ENCODE results near the gene GLT1D1.

The GLT1D1 gene

GRCh38 chr12:128916425-128916824, 63.1 kb downstream of the GLT1D1 start:
- DNase-seq, result no peak

DNA sequence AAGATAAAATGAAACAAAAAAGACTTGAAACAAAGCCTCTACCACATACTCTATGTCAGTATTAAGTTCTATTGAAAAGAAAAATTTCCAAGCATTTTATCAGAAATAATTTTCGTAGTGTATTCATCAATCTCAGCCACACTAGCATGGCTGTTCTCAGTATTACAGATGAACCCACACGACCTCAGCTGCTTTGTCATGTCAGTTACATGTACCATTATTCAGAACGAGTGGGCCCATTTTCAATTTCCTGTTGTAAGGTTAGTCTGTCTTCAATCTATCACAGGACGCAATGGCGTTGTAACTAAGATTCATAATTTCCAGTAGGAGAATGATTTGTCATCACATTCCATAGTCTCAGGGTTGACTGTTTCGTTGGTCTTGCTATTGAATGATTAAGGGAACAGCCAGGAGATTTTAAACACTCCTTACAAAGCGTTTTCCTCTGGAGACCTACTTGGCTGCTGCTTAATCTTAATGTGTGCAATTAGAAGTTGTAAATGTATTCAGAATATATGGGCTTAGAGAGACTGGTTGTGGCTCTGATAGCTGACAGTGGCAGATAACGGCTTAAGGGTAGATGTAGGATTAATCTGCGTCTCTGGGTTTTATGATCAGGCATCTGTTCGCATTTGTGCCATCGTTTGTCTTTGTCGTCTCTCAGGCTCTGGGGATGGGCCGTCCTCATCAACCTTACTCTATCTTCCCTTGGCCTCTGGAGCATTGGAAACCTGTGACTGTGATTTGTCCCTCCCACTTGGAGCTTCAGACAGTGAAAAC, 65.4 kb downstream of the GLT1D1 start:
- no peak for DNase-seq

GRCh38 chr12:128920468-128920867, 67.2 kb downstream of the GLT1D1 start:
- DNase-seq, result no peak

GRCh38 chr12:128928361-128928760, 75.1 kb downstream of the GLT1D1 start:
- DNase-seq, result no peak

DNA sequence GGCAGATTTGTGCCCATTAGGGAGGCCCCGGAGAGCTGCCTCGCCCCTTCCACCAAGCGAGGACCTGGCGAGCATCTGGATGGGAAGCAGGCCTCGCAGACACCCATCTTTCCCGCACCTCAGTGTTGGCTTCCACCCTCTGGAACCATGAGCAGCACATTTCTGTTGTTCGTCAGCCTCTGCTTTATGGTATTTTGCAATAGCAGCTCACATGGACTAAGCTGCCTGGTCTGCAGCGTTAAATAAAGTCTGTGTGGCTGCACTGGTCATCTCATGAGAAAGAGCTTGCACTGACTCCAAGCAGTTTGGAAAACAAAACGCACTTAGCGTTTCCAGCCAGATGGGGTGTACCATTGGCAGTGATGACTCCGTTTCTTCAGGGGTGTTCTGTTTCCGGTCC, 75.8 kb downstream of the GLT1D1 start:
- no peak for DNase-seq

- no peak for DNase-seq
Measured at GRCh38 chr12:128930606-128931005, 77.3 kb downstream of the GLT1D1 start.

GRCh38 chr12:128932521-128932920, 79.2 kb downstream of the GLT1D1 start:
- DNase-seq, result no peak

GRCh38 chr12:128933039-128933438, 79.8 kb downstream of the GLT1D1 start:
- no peak for DNase-seq

DNA sequence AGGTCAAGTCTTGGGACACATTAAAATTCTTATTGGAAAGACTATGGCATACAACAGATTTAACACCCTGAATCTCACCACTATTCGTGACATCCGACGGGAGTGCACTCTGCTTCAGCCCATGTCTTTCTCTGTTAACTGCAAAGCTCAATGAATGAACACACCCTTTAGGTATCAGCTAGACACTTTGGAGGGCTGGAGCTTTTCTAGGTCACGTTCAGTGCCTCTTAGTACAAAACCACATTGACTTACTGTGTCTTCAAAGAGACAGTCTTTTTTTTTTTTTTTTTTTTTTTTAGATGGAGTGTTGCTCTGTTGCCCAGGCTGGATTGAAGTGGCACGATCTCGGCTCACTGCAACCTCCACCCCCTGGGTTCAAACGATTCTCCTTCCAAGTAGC, 80.6 kb downstream of the GLT1D1 start:
- no peak for DNase-seq

- DNase-seq, result no peak
Measured at GRCh38 chr12:128938886-128939285, 85.6 kb downstream of the GLT1D1 start.

- no peak for DNase-seq
Measured at GRCh38 chr12:128940090-128940888, 87.0 kb downstream of the GLT1D1 start.

GRCh38 chr12:128940974-128941373, 87.7 kb downstream of the GLT1D1 start:
- DNase-seq, result no peak

DNA sequence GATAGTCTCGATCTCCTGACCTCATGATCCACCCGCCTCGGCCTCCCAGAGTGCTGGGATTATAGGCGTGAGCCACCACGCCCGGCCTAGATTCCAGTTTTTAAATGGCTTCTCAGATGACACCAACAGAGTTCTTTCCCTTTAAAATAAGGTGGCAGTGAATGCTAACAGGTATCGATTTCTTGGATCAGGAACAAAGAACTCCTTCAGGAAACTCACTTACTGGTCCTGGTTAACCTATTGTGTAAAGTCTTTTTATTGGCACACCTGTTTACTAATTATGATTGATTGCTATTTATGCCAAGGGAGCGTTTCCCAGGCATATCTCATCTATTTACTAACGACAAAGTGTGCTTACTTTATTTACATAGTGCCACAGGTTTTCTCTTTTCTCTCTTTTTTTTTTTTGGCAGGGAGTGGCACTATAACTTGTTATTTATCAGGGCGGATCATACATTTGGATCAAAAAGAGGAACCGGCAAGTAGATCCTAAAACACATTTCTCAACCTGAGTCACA, 89.7 kb downstream of the GLT1D1 start:
- DNase-seq, result no peak

DNA sequence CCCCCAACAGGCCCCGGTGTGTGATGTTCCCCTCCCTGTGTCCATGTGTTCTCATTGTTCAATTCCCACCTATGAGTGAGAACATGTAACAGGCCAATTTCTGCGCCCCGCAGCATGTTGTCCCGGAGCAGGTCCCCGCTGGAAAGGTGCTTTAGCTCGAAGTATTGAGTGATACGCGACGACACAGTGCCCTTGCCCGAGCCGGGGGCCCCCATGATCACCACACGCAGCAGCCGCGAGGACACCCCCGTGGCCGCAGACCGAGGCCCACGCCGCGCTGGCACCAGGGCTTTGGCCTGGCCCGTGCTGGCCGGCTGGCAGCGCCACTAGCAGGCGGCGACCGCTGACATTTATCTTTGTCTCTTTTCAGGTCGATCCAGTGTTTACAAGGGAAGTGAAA, 91.7 kb downstream of the GLT1D1 start:
- DNase-seq, result no peak

DNA sequence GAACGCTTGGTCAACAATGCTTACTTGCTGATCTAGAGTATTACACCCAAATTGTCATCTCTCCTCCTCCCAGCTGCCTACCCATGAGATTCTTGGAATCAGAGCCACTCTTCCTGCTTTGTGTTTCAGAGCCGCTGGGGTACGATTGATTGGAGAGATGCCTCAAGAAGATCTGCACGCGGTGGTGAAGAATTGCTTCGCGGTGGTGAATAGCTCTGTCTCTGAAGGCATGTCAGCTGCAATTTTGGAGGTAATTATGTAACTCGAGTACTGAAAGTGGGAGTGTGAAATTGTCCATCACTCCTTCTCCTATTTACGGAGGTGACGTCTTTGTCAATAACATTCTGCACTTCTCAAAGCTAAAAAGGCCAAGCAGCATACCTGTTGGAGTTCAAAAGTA, 93.9 kb downstream of the GLT1D1 start:
- no peak for DNase-seq

- no peak for DNase-seq
Measured at GRCh38 chr12:128949086-128949485, 95.8 kb downstream of the GLT1D1 start.

DNA sequence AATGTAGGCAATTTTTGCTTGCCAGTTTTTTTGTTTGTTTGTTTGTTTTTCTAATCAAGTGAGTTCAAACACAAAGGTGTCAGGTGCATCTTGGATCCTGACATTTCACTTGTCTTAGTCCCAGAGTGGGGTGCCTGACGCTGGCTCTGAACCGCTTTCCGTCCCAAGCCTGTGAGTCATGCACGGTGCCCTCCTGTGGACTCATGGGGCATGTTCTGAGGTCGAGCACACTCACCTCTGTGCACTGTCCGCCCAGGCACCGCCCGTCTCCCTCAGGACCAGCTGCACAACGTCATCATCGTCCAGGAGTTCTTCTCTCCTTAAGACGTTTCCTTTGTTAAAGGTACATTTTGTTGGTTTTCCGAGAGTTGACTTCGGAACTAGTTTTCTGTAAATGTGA, 98.2 kb downstream of the GLT1D1 start:
- no peak for DNase-seq

DNA sequence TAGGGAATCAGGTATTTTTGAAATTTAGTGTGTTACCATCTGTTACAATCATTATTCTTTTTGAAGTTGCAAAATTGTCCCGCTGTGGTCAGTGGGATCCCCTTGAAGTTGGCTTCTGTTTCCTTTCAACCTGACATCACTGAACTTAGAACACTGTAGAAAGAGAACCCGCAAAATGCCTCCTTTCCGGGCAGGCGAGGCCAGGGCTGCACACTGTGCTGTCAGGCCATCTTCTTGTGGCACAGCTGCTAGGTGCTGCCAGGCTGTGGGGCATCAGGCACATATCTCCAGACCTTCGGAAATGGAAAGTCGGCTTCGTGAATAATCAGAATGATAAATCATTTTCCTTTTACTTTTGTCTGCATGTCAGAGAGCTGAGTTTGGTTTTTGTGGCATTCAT, 103.5 kb downstream of the GLT1D1 start:
- no peak for DNase-seq

DNA sequence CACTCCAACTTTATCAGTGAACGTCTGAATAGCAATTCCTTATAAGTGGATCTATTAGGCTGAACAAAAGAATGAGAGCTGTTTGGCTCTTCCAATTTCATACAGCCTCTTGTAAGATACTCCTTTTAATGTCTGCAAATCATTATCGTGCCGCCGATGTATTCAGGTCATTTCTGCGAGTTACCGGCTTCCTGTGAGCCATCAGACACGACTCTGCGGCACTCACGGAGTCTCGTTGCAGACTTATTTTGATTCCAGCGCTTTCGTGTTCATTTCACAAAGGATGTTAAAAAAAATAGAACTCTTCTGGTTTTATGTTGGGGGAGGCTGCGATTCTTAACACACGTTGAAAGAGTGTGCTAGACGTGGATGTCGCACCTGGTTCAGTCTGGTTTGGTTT, 106.6 kb downstream of the GLT1D1 start:
- DNase-seq, result no peak

DNA sequence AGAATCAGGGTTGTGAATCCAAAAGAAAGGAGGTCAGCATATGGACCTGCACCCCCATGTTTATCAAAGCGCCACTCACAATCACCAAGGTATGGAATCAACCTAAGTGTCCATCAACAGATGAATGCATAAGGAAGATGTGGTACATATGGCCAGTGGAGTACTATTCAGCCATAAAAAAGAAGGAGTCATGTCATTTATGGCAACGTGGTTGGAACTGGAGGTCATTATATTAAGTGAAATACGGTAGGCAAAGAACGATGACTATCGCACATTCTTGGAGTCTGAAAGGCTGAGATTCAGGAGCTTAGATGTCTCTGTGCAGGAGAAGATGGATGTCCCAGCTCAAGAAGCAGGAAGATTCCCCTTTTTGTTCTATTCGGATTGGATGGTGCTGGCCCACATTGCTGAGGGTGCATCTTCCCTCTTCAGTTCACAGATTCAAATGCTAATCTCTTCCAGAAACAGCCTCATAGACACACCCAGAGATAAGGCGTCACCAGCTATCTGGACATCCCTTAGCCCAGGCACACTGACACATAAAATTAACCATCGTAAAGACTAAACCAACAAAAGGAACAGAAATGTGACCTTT, 108.1 kb downstream of the GLT1D1 start:
- DNase-seq, result no peak

GRCh38 chr12:128961957-128962356, 108.7 kb downstream of the GLT1D1 start:
- no peak for DNase-seq

- no peak for DNase-seq
Measured at GRCh38 chr12:128966203-128966810, 113.0 kb downstream of the GLT1D1 start.

- DNase-seq, result no peak
Measured at GRCh38 chr12:128968668-128969067, 115.4 kb downstream of the GLT1D1 start.

Measured in GF-D8 (cell line).